ENCODE data around the gene FKBP1B.

Gene FKBP1B

DNA sequence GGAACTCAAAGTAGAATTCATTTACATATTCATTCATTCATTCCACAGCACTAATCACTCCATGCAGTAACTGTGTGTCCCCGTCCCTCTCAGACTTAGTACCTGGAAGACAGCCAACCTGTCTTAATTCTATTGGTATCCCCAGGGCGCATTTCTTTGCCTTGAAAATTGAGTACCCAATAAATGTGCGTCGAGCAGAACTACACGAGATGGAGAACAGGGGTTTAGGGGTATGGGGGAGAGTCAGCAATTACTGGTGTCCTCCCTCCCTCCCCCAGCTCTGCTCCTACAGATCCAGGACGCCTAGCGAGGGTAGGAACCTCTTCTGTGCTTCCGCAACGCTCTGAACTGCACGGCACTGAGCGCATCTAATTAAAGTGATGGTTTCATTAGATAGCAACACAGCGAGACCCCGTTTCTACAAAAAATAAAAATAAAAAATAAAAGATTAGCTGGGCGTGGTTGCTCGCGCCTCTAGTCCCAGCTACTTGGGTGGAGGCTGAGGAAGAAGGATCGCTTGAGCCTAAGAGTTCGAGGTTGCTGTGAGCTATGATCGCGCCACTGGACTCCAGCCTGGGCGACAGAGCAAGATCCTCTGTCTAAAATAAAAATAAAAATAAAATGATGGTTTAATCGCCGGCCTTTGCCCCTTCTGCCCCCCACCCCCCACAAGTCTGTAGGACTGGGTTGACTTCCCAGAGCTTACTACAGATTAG lies 614 bp upstream of the FKBP1B start:
- Histone ChIP-seq H3K36me3 (ENCODE audit: insufficient read depth, low read length) (no peaks in the 10 kb centered on the region), H3K4me3 (peak overlapping the region; percentile 88), H3K9ac (ENCODE audit: insufficient read length) (peak overlapping the region; percentile 41), H3K27ac (peak overlapping the region; percentile 62; the same call in 1 of the 2 replicates), H3K9me3 (ENCODE audit: low read depth, low read length) (no peaks in the 10 kb centered on the region)
- TF ChIP-seq POLR2AphosphoS5 (IDR thresholded peaks at IDR 0.05; ENCODE audit: borderline replicate concordance, low read depth, low read length) (no peak), FOXP2 (optimal IDR thresholded peaks at IDR 0.05; ENCODE audit: control extremely low read depth, extremely low read length, insufficient read depth) (no peak), EZH2 (IDR thresholded peaks at IDR 0.05) (no peak)
- peak; percentile 32 for DNase-seq (ENCODE audit: low read depth, low spot score)

DNA sequence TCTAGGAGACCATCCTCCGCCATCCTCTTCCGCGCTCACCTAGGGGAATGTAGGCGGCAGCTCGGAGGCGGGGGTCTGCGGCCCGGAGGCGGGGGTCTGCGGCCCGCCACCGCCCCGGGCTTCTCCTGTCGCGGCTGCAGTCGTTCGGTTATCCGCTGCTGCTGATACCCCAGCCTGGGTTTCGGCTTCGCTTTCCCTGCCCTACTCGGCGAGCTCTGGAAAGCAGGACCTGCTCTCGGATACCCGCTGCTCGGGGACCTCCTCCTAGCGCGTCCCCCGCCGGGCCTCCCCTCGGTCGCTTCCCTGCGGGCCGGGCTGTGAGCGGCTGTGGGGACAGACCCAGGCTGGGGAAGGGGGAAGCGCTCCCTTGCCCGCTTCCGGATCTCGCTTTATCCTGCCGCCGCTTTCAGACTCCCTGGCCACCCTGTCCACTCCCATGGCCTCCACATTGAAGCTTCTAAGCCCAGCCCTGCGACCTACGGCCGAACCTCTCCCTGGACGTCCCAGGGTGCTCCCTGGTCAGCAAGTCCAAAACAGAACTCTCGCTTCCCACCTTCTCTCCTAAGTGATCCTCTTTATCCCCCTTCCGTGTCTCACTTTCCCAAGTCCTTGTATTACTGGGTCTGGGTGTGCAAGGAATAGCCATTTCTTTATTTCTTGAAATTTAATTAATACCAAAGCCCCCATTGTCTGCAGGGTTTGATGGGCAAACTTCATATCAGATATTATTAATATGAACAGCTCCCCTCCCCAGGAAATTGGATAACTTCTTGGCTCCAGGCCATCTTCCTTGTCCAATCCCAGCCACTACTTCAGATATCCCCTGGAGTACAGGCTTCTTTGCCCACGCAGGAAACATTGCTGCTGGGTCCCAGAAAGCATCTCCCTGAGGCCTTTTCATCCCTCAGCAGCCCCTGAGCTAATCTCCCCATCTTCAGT lies 769 bp downstream of the FKBP1B start:
- peak overlapping the region; percentile 88 for H3K4me3 ChIP-seq
- no peaks in the 10 kb centered on the region for H3K9me3 ChIP-seq (ENCODE audit: low read depth, low read length)
- H3K27ac ChIP-seq = no peak overlapping the region
- H3K36me3 ChIP-seq (ENCODE audit: insufficient read depth, low read length) = no peaks in the 10 kb centered on the region
- no peak overlapping the region for H3K9ac ChIP-seq (ENCODE audit: insufficient read length)
- TF ChIP-seq FOXP2 (optimal IDR thresholded peaks at IDR 0.05; ENCODE audit: control extremely low read depth, extremely low read length, insufficient read depth) (no peak), POLR2AphosphoS5 (IDR thresholded peaks at IDR 0.05; ENCODE audit: borderline replicate concordance, low read depth, low read length) (no peak), EZH2 (IDR thresholded peaks at IDR 0.05) (no peak)
- DNase-seq (ENCODE audit: low read depth, low spot score) = no peak

DNA sequence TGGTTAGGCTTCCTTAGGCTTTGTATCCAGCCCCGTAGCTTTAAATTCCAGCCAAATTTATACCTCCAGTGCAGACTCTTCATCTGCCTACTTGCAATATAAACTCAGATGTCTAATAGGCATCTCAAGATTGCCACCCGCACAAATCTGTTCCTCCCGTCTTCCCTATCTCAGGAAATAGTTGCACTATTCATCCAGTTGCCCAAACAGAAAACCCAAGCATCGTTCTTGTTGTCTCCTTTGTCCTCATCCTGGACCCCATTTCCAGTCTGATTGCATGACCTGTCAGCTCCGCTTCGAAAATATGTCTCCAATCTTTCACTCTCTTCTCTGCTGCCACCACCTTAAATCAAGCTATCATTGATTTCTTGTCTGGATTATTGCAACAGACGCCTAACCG lies 2.3 kb downstream of the FKBP1B start:
- no peak overlapping the region for H3K4me3 ChIP-seq

DNA sequence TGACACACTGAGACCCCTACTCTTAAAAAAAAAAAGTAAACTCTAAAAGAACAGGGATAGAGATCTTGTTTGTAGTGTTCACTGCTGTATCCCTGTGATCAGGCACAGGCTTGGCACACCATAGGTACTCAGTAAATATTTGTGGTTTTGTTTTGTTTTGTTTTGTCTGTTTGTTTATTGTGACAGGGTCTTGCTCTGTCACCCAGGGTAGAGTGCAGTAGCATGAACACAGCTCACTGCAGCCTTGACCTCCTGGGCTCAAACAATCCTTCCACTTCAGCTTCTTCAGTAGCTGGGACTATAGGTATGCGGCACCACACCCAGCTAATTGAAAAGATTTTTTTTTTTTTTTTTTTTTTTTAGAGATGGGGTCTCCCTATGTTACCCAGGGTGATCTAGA lies 3.4 kb downstream of the FKBP1B start:
- no peak for DNase-seq (ENCODE audit: low read depth, low spot score)
- no peak overlapping the region for H3K9ac ChIP-seq (ENCODE audit: insufficient read length)
- no peak for TF ChIP-seq FOXP2 (optimal IDR thresholded peaks at IDR 0.05; ENCODE audit: control extremely low read depth, extremely low read length, insufficient read depth)
- no peaks in the 10 kb centered on the region for H3K36me3 ChIP-seq (ENCODE audit: insufficient read depth, low read length)
- no peak overlapping the region for H3K4me3 ChIP-seq
- no peaks in the 10 kb centered on the region for H3K9me3 ChIP-seq (ENCODE audit: low read depth, low read length)
- H3K27ac ChIP-seq = no peak overlapping the region

More for the DNA sequence above, 2.3 kb downstream of the FKBP1B start:
- no peaks in the 10 kb centered on the region for H3K9me3 ChIP-seq (ENCODE audit: low read depth, low read length)
- H3K27ac ChIP-seq = no peak overlapping the region
- H3K9ac ChIP-seq (ENCODE audit: insufficient read length) = no peak overlapping the region
- no peaks in the 10 kb centered on the region for H3K36me3 ChIP-seq (ENCODE audit: insufficient read depth, low read length)
- TF ChIP-seq POLR2AphosphoS5 (IDR thresholded peaks at IDR 0.05; ENCODE audit: borderline replicate concordance, low read depth, low read length) (no peak), EZH2 (IDR thresholded peaks at IDR 0.05) (no peak), FOXP2 (optimal IDR thresholded peaks at IDR 0.05; ENCODE audit: control extremely low read depth, extremely low read length, insufficient read depth) (no peak)
- DNase-seq (ENCODE audit: low read depth, low spot score) = no peak

DNA sequence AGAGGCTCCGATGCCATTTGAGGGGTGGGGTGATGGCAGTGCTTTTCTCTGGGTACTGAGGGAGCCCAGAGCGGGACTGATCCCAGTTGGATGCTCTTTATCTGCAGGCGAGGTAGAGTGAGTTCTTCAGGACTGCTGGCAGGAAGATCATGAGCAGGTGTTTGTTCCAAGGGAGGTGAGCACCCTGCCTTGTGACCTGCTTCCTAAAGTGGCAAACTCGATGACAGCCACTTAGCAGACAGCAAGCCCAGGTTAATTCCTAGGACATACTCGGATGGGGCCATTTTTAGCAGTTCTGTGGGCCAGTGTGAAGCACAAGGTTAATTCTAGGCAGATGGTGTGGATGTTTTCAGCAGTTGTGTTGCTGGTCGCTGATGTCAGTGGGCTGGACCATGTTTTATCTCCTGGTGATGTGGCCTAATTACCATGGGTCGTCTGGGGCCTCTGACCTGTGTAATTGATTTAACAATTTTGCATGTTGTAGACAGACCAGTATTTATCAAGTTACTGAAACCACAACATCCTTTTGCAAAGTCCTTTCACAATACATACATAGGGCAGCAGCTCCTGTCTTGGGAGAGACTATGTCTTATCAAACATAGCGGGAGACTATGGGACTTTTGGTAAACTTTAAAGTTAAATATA lies 4.9 kb downstream of the FKBP1B start:
- no peaks in the 10 kb centered on the region for H3K36me3 ChIP-seq (ENCODE audit: insufficient read depth, low read length)
- no peaks in the 10 kb centered on the region for H3K9me3 ChIP-seq (ENCODE audit: low read depth, low read length)
- no peak for DNase-seq (ENCODE audit: low read depth, low spot score)

DNA sequence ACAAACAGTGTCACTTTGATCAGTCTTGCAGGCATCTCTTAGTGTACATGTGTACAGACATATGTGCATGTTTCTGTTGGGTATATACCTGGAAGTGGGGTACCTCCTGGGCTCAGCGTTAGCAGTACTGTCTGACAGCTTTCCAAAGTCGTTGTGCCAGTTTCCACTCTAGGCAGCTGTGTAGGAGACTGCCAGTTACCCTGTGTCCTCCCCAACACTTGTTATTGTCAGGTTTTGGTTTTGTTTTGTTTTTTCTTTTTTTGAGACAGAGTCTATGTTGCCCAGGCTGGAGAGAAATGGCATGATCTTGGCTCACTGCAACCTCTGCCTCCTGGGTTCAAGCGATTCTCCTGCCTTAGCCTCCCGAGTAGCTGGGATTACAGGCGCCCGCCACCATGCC lies 6.2 kb downstream of the FKBP1B start:
- no peak for DNase-seq (ENCODE audit: low read depth, low spot score)
- H3K27ac ChIP-seq = no peak overlapping the region

More for the DNA sequence above, 4.9 kb downstream of the FKBP1B start:
- TF ChIP-seq POLR2AphosphoS5 (IDR thresholded peaks at IDR 0.05; ENCODE audit: borderline replicate concordance, low read depth, low read length) (no peak), EZH2 (IDR thresholded peaks at IDR 0.05) (no peak)
- no peak overlapping the region for H3K27ac ChIP-seq
- no peak overlapping the region for H3K4me3 ChIP-seq
- no peak overlapping the region for H3K9ac ChIP-seq (ENCODE audit: insufficient read length)

DNA sequence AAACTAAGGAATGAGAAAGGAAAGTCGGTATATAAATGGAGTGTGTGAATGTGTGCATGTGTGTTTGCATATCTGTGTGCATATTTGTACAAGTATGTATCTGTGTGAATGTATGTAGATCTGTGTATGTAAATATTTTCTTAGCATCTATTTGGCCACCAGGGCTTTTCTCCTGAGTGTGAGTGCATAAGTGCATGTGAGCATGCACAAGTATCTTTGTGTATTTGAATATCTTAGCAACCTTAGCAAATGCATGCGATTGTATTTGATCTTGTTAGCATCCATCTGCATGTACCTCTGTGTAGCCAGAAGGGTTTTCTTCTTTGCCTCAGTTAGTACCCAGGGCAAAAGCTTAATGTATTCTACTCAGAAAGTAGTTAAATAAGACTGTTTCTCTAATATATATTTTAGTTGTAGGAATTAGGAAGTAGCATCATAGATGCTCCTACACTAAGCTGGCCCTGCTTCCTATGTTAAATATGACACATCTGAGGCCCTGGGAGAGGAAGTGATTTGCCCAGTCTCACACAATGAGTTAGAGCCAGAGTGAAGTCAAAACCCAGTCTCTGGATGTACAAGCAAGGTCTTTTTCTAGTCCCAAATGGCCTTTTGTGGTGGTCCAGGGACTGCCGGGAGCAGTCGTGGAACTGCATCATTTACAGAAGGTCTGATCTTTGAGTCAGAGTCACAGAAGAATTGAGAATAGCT lies 9.2 kb downstream of the FKBP1B start:
- H3K9ac ChIP-seq (ENCODE audit: insufficient read length) = no peak overlapping the region
- H3K36me3 ChIP-seq (ENCODE audit: insufficient read depth, low read length) = no peaks in the 10 kb centered on the region
- no peak overlapping the region for H3K27ac ChIP-seq
- no peak for DNase-seq (ENCODE audit: low read depth, low spot score)
- no peaks in the 10 kb centered on the region for H3K9me3 ChIP-seq (ENCODE audit: low read depth, low read length)
- H3K4me3 ChIP-seq = no peak overlapping the region
- TF ChIP-seq FOXP2 (optimal IDR thresholded peaks at IDR 0.05; ENCODE audit: control extremely low read depth, extremely low read length, insufficient read depth) (no peak), EZH2 (IDR thresholded peaks at IDR 0.05) (no peak), POLR2AphosphoS5 (IDR thresholded peaks at IDR 0.05; ENCODE audit: borderline replicate concordance, low read depth, low read length) (no peak)

More for the DNA sequence above, 6.2 kb downstream of the FKBP1B start:
- Histone ChIP-seq H3K4me3 (no peak overlapping the region), H3K36me3 (ENCODE audit: insufficient read depth, low read length) (no peaks in the 10 kb centered on the region), H3K9ac (ENCODE audit: insufficient read length) (no peak overlapping the region), H3K9me3 (ENCODE audit: low read depth, low read length) (no peaks in the 10 kb centered on the region)
- TF ChIP-seq EZH2 (IDR thresholded peaks at IDR 0.05) (no peak), FOXP2 (optimal IDR thresholded peaks at IDR 0.05; ENCODE audit: control extremely low read depth, extremely low read length, insufficient read depth) (no peak), POLR2AphosphoS5 (IDR thresholded peaks at IDR 0.05; ENCODE audit: borderline replicate concordance, low read depth, low read length) (no peak)

DNA sequence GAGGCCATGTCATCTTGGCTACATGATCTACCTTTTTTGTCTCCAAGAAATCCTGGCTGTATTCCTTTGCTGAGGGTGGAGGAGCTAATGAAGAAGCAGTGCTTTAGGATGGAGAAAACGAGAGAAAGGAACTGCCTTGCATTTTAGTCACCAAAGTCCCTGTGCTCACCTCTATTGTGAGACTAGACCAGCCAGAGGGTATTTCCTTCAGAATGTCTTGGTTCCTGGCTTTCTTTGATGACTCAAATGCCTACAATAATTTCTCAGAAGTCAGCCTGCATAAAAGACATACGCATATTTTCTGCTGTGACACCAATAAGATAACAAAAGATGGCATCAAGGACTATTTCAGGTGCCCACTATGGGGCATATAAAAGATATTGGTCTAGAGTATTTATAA lies 15.8 kb downstream of the FKBP1B start:
- Histone ChIP-seq H3K9ac (ENCODE audit: insufficient read length) (no peak overlapping the region), H3K4me3 (no peak overlapping the region), H3K9me3 (ENCODE audit: low read depth, low read length) (no peaks in the 10 kb centered on the region), H3K27ac (no peak overlapping the region), H3K36me3 (ENCODE audit: insufficient read depth, low read length) (peaks cover 40% of the 10 kb centered on the region)
- TF ChIP-seq EZH2 (IDR thresholded peaks at IDR 0.05) (no peak), POLR2AphosphoS5 (IDR thresholded peaks at IDR 0.05; ENCODE audit: borderline replicate concordance, low read depth, low read length) (no peak), FOXP2 (optimal IDR thresholded peaks at IDR 0.05; ENCODE audit: control extremely low read depth, extremely low read length, insufficient read depth) (no peak)
- DNase-seq (ENCODE audit: low read depth, low spot score) = no peak
